NCI-H524 (cell line): ENCODE results near the gene KRT72.
"Not testable (repeated sequence)": the region's sequence is repeated elsewhere in the genome, so short reads cannot be mapped to it uniquely, and the experiment has no call there.

Experiments used
- DNase-seq, 2 experiments: peaks; one replicate each; lab custom pipeline; 2025; lab: John Stamatoyannopoulos, UW

KRT72 gene

DNA sequence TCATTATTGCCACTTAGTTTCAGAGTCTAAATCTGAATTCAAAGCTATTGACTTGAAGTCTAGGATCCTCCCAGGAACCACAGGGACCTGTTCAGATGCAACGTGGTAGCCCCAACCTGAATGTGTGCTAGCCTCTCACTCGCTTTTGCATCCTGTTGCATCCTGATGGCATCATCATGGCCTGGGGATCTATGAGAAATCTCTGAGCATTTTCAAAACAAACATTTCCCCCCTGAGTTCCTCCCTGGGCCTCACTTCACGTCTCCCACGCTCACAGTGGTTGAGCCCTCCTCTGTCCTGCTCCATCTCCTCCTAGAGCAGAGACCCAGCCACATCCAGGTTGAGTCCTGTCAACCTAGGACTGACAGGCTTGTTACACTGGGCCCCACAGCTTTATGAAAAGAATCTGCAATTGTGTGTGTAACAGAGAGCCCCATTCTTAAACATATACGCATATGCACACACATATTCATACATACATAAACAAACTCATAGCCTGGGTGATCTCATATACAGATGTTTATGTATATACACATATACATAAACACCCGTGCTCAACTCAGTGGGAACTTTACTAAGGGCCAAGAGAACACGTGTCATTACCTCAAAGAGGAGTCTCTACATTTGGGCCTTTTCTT lies 5.4 kb upstream of the KRT72 start:
- no peak for DNase-seq

DNA sequence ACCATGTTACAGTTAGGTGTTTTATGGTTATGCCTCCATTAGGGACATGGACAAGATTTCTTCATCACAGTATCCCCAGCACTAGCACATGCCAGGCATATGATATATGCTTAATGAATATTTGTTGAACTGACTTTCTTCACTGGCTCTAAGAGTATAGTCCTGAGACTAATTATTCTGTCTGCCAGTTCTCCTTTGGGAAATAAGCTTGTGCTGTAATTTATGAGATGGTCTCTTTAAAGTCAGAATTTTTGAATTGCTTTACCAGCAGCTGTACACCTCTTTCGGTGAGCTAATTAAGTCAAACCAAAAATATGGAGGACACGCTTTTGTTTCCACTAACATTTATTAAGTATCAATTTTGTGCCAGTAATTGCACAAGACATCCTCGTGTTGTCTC lies 4.8 kb upstream of the KRT72 start:
- no peak for DNase-seq

DNA sequence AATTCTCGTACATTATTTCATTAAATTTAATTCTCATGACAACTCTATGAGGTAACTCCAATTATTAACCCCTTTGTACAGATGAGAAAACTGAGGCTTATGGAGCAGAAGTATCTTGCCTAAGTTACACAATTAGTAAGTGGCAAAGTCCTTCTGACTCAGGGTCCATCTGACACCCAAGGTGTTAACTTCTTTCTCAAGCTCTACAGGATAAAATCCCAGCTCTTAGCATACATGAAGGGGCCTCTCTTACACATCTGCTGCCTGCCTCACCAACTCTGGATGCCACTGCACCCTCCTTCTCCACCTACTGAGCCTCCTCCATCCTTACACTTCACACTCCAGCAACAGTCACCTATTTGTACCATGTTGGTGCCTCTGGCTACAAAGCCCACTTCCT lies 4.3 kb upstream of the KRT72 start:
- DNase-seq: no peak

DNA sequence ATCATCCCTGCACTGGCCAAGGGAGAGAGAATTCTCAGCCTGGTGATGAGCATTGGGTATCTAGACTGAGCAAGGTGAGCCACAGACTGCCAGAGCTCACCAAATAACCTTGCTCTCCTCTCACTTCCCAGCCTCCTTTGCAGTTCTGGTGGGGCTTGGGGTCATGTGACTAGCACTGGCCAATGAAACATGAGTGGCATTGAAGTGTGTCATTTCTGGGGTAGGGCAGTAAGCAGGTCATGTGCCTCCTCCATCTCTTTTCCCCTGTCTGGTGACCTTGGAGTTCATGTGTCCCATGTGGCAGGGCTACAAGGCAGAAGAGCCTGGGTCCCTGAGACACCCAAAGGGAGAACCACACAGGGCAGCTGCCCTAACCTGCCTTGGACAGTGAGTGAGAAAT lies 3.6 kb upstream of the KRT72 start:
- no peak for DNase-seq

DNA sequence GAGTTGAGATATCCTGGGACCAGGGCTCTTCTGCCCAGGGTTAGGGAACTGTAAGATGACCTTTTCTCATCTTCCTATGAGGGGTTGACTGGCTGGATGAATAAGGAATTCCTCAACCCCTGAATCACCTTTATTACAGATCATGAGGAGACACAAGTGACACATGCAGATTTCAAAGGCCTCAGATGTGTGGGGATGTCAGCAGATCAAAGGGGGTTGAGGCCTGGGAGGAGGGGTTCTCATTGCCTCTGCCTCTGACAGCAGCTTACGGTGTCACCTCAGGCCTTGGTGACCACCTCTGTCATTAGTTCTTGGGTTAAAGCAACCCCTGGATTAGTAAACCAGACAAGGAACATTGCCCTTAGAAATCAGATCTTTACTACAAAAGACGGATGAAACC lies 2.1 kb upstream of the KRT72 start:
- DNase-seq: no peak

DNA sequence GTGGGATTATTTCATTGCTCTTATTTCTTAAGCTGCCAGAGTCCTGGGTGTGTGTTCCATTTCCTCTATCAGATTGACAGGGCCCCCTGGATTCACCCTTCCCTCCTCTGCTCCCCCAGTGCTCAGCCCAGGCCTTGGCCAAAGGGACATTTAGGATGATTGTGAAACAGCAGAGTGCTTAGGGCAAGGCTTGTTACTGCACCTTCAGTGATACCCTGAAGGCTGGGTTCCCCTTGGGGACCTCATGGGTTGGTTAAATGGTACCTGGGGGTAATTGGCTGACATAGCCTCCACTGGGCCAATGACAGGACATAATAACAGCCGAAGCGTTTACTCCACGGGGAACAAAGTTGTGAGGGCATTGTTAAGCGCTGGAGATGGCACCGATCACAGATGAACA lies 1.3 kb upstream of the KRT72 start:
- DNase-seq: no peak

DNA sequence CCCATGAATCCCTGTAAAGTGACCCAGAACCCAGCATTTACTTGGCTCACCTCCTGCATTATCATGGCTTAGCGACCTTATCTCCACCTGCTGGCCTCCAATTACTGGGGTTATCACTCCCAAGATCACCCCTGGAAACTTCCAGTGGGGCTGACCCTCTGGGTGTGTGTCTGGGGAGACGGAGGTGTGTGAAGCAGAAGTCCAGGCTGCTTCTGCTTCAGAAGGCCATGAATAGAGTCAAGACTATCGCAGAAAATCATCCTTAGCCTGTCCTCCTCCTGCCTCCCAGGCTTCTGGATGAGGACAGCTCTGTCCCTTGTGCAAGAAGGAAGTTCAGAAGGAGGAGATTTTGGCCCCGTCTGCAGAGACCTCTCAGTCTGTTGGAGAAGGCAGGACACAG lies 408 bp upstream of the KRT72 start:
- no peak for DNase-seq

DNA sequence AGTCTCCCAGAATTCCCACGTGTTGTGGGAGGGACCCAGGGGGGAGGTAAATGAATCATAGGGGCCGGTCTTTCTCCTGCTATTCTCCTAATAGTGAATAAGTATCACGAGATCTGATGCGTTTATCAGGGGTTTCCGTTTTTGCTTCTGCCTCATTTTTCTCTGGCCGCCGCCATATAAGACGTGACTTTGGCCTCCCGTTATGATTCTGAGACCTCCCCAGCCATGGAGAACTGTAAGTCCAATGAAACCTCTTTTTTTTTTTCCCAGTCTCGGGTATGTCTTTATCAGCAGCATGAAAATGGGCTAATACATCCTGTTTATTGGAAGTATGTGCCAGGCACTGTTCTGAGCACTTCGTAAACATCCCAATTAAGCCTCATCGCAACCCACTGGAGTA lies 788 bp downstream of the KRT72 start:
- no peak for DNase-seq

DNA sequence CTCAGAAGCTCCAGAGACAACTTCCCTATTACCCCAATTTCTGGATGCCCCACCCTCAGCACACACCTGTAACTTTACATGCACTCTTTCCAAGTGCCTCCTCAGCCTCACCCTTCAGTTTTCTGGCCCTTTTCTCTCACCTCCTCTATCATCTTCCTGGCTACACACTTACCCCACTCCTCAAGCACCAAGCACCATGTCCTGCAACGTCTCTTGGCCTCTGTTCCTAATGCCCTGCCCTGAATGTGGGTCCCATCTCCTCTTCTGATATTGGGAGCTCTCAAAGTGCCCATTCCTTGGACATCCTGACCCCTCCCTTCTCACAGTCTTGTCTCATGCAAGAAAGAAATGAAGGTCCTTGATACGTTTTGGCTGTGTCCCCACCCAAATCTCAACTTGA lies 1.2 kb downstream of the KRT72 start:
- no peak for DNase-seq

DNA sequence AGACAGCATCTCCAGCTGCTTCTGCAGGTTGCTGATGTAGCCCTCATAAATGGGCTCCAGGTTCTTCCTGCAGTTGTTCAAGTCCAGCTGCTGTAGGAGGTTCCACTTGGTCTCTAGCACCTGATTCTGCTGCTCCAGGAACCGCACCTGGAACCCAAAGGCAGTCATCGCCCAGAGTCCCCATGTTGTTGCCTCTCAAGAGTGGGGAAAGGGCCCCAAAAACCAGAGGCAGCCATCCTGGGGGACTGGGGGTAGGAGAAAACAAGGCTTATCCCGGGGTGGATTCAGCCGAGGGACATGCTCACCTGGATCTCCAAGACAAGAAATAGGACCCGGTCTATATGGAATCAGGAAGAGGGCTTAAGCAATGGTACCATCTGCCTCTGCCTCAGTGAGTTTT lies 2.3 kb downstream of the KRT72 start:
- no peak for DNase-seq

DNA sequence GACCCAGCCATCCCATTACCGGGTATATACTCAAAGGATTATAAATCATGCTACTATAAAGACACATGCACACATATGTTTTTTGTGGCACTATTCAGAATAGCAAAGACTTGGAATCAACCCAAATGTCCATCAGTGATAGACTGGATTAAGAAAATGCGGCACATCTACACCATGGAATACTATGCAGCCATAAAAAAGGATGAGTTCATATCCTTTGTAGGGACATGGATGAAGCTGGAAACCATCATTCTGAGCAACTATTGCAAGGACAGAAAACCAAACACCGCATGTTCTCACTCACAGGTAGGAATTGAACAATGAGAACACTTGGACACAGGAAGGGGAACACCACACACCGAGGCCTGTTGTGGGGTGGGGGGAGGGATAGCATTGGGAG lies 7.0 kb downstream of the KRT72 start:
- DNase-seq: not testable (repeated sequence)

DNA sequence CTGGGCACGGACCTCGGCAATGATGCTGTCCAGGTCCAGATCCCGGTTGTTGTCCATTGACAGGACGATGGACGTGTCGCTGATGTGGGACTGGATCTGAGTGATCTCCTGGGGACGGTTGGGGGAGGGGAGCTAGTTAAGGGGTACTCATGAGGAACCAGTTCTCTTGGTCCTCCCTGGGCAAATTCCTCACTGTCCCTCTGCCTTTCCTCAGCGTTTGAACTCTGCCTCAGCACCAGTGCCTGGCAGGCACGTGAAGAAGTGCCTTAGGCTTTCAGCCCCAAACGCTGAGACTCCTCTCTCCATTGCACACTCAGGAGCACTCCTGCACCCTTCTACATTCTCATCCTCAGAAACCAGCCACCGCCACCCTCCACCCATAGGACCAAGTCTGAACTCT lies 9.7 kb downstream of the KRT72 start:
- no peak for DNase-seq

DNA sequence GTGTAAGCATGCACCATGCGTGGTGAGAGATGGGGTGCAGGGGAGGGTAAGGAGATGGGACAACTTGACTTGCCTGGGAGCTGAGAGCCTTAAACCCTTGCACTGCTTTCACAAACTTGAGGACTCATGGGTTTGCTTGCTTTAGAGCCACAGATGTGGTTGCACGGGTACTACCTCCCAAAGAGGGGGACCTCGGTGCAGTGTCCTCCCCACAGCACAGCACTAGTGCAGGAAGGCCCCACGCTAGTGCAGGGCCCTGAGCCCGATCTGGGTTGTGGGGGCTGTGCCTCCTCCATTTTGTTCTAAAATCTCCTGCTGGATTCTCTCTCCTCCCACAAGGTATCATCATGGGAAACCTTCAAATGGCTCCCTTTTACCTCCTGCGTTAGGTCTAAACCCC lies 11.2 kb downstream of the KRT72 start:
- DNase-seq: no peak

DNA sequence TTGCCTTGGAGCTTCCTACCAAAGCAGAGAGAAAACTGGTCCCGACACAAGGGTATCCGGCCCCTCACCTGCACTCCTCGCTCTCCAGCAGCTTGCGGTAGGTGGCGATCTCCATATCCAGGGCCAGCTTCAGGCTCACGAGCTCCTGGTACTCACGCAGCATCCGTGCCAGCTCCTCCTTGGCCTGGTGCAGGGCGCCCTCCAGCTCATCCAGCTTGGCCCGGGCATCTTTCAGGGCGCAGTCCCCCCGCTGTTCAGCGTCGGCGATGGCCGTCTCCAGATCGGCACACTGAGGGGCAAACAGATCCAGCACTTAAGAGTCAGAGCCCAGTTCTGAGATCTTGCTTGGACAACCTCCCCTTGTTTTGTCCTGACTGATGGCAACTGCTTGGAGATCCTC lies 13.7 kb downstream of the KRT72 start:
- DNase-seq: no peak

DNA sequence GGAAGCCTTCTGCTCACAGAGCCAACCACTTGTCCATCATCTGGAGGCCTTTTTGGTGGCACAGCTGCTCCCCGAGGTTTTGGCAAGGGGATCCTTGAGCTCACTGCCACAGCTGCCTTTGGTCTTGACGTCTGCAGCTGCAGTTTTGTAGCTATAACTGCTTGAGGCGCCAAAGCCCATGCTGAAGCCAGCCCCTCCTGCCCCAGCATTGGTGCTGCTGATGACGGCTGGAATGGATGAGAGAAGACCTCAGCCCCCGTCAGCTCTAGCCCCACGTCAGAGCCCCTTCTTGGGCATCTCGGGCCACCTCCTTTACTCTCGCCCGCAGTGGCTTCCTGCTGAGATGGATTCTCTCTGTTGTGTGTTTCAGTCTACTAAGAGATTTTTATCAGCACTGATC lies 15.3 kb downstream of the KRT72 start:
- peak in 1 of 2 experiments; percentile 21 for DNase-seq

DNA sequence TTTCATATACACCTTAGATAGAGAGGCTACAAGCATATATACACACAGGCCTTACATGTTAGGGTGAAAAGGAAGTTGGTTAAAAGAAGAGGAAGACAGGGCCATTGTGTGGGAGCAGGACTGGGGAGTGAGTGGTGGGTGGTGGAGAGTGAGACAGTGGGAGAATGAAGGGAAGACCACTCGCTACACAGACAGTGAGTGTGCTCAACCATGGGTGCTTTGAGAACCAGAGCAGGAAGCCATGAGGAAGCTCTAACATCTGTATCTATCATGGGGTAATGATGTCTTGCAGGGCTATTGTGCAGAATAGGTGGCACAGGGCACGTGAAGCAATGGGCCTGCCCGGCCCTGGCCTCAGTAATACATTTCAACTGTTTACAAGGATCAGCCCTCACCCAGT lies 16.2 kb downstream of the KRT72 start:
- DNase-seq: no peak

DNA sequence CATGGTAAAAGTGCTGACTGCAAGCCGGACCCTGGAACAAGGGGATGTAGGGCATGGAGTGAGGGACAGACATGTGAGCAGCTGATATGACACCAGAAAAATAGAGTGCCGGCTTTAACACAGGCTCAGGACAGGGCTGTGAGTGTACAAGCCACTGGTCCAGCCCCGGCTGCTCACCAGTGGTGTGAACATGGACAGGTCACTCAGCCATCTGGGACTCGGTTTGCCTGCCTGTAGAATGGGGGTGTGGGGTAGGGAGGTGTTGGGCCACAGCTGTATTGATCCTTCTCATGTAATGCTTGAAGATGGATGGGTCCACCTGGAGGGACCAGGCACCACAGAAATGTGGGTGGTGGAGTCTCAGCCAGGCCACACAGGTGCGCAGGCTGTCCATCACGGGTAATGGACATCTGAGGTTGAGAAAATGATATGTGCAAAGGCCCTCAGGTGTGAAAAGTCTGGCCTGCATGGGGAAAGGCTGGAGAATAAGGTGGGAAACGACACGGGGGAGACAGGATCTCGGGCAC lies 17.0 kb downstream of the KRT72 start:
- DNase-seq: no peak

DNA sequence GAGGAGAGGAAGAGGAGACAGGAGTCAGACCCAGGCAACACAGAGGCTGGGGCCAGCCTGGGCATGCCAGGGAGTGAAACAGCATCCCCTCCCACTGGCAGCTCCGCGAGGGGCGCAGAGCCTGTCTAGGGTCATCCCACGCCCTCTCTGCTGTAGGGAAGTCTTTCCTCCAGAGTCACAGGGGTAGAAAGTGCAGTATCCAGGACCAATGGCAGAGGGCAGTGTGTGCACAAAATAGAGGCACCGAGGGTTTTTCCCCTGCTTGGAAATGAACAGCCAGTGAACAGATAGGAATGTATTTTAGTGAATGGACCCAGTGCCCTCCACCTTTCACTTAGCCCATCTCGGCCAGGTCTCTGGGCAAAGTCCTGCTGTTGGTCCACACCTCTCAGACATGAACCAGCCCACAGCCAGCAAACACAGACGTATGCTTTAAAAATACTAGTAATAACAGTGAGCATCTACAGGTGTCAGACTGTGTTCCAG lies 18.2 kb downstream of the KRT72 start:
- DNase-seq: peak; percentile 68 to 85

DNA sequence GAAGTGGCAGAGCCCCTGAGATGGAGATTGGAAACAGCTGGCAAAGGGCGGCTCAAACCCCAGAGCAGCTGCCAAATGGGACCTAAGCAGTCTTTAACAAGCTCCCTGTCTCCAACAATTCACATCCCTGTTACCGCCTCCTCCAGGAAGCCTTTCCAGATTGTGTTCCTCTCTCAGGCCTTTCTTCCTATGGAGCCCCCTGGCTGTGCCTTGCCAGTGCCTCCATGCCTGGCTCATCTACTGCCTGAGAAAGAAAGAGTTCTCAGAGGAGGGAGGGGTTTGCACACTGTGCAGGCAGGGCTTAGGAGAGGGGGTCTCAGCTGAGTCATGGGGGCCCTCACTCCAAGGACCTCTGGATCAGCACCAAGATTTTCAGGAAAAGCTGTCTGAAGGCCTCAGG lies 18.8 kb downstream of the KRT72 start:
- peak; percentile 14 to 62 for DNase-seq

DNA sequence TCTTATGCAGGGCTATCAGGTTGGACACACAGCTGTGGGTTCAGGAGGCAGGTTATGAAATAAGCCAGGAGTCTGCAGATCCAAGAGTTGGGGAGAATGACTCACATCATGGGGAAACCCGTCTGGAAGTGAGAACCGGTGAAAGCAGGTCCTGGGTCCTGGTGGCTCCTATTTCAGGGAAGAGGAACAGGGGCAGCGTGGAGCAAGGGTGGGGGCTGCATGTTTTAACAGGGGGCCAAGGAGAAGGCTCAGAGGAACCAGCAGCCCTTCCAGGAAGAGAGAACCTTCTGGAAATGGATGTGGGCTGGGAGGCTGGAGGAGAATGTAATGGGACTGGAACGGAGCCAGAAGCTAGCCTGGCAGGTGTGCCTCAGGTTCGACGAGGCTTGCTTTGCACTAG lies 19.8 kb downstream of the KRT72 start:
- DNase-seq: no peak

DNA sequence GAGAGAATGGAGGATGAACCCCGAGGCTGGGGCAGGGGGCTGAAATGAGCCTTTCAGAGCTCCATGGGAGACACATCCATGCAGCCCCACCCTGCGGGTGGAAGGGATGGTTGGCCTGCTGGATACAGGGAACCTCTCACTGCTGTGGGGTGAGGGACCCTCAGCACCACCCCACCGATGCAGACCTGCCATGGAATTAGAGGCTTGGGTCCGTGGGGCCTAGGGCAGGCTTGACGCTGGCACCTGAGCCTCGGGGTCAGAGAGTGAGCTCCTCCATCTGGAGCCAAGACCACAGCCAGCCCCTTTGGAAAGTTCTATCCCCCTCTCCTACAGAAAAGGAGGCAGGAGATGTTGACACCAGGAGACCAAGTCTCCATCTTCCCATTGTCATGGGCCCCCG lies 20.2 kb downstream of the KRT72 start:
- no peak for DNase-seq

DNA sequence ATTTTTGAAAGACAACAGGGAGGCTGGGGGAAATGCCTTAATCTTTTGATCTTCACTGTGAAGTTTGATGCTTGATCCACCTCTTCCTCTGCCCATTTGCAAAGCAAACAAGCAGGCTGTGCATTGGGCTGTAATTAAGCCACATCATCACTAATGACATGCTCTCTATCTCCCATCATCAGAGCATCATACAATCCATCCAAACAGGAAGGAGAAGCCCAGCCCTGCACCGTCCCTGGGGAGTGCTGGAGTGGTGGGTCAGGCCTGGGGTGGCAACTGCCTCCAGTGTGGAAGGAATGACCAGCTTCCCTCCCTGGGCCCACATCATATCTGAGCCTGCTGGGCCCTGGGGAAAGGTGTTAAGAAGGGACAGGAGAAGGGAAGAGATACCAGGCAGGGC lies 20.8 kb downstream of the KRT72 start:
- peak in 1 of 2 experiments; percentile 25 for DNase-seq

DNA sequence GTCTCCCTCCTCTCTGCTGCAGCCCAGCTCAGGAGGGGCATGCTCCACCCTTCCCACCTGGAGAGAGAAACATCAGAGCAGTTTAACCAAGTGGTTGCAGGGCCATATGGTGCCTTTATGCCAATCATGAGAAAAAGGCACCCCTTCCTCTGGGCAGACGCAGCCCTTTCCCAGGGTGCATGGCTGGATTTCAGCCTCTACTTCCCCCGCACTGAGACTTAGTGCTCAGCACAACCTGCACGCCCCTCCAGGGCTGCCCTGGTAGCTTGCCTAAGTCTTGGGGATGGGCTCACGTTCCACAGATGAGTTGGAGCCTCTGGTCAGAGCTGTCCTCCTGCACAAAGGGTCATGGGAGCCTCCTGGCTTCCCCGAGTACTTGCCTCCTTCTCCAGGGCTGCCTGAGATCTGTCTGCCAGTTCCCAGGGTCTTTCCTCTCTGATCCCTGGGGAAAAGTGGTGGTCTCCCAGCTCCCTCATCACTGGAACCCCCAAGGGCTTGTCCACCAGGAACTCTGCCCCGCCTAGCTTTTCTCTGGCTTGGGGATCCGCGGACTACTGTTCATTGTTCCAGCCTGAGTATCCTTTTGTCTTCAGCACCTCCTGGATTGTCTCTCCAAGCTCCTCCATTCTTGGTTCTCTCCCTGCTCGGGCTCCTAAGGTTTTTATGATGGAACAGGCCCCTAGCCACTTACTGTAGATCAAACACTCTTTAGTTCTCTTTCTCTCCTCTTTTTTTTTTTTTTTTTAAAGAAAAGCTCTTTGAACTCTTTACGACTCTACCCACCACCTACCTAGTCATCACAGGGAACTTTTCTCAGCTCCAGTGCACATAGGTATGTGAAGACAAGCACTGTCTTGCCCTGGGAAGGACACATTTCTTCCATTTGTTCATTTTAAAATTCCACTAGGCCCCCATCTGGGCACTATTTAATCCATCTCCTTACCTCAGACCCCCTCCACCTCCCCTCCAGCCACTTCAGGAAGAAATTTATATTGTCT lies 21.5 kb downstream of the KRT72 start:
- DNase-seq: peak; percentile 10 to 67
